A673 (cell line): ENCODE data around the gene PDGFRB.

Source experiments
- EZH2 ChIP-seq: fragments of 200-600 bp; sonication (generic); IDR thresholded peaks from 2 replicates; pipeline ENCODE4 v1.6.1; 2017; ENCODE audit warnings: borderline replicate concordance, low read depth, mild to moderate bottlenecking, mixed read lengths, antibody characterized with exemption, low read length; ENCODE audit not compliant: poor library complexity, severe bottlenecking
- TF ChIP-seq, protein P1 (sequence below): fragments of 300-800, 200-600 bp; sonication (generic); conservative IDR thresholded peaks from 2 replicates; pipeline ENCODE4 v1.5.1; 2017; ENCODE audit warnings: low read depth, mild to moderate bottlenecking, antibody characterized with exemption, low read length, moderate library complexity, mixed read lengths

DNA sequence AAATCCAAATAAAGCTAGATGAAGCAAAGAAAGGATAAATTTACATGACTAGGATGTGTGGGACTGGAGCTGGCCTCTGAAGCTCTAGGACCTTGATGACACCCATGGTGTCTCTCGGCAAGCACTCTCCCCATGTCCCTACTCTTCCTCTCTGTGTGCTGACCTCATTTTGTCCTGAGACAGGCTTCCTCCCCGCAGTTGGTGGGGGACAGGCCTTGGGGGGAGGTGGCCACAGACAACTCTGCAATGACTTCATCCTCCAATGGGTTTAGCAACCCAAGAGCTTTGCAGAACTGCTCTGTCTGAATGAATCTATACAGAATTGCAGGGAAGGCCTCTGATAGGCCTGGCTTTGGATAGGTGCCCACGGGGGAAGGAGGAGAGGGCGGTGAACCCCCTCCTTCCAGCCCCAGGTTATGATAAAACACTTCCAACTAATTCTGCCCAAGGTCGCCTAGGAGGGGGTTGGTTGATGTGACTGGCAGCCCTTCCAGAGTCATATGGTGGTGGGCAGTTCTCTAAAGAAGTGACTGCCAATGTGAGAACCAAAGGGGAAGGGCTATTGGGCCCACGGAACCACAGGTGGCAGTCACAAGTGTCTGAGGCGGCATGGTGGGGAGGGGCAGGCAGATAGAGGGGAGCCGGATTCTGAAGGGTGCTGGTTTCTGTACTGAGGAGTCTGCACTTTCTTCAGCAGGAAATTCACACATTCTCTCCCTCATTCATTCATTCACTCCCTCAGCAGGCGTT is 40.3 kb upstream of the PDGFRB start:
- TF ChIP-seq, protein P1, sequence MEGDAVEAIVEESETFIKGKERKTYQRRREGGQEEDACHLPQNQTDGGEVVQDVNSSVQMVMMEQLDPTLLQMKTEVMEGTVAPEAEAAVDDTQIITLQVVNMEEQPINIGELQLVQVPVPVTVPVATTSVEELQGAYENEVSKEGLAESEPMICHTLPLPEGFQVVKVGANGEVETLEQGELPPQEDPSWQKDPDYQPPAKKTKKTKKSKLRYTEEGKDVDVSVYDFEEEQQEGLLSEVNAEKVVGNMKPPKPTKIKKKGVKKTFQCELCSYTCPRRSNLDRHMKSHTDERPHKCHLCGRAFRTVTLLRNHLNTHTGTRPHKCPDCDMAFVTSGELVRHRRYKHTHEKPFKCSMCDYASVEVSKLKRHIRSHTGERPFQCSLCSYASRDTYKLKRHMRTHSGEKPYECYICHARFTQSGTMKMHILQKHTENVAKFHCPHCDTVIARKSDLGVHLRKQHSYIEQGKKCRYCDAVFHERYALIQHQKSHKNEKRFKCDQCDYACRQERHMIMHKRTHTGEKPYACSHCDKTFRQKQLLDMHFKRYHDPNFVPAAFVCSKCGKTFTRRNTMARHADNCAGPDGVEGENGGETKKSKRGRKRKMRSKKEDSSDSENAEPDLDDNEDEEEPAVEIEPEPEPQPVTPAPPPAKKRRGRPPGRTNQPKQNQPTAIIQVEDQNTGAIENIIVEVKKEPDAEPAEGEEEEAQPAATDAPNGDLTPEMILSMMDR: no peak
- no peak for TF ChIP-seq EZH2
